ENCODE measurements around the gene OTOR.

DNA sequence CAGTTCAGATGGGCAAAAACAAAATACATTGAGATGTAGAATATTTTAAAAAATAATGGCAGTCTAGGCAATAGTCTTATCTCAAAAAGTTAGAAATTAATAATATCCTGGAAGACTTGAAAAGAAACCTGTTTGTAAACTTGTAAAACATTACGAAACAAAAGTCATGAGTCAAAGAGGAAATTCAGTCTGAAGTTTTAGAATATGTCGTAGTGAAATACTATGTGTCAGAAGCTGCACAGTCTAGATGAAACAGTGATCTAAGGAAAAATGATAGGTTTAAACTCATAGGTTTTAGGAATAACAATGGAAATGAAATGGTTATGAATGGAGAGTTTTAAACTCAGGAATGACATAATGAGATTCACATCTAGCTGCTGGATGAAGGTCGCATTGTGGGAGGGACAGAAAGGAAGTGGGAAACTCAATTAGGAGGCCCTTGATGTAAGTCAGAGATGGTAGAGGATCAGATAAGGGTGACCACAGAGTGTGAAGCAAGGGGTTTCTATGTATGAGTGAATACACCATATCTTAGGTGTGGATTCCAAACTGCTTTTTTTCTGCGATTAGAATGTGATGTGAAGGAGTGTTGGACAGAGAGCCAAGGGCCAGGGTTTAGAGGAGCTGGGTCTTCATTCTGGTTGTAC, 15.5 kb upstream of the OTOR start:
- TF ChIP-seq POLR2A (IDR thresholded peaks at IDR 0.05), result no peak
- TF ChIP-seq, protein P1, sequence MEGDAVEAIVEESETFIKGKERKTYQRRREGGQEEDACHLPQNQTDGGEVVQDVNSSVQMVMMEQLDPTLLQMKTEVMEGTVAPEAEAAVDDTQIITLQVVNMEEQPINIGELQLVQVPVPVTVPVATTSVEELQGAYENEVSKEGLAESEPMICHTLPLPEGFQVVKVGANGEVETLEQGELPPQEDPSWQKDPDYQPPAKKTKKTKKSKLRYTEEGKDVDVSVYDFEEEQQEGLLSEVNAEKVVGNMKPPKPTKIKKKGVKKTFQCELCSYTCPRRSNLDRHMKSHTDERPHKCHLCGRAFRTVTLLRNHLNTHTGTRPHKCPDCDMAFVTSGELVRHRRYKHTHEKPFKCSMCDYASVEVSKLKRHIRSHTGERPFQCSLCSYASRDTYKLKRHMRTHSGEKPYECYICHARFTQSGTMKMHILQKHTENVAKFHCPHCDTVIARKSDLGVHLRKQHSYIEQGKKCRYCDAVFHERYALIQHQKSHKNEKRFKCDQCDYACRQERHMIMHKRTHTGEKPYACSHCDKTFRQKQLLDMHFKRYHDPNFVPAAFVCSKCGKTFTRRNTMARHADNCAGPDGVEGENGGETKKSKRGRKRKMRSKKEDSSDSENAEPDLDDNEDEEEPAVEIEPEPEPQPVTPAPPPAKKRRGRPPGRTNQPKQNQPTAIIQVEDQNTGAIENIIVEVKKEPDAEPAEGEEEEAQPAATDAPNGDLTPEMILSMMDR (IDR thresholded peaks at IDR 0.05), result no peak
